GM18520 (cell line): ENCODE results near the gene NHLRC2.

Experiments
- ATAC-seq: cut with Tn5 transposase; IDR thresholded peaks from one replicate; pipeline ENCODE4 v1.9.1; 2021; ENCODE audit not compliant: unreplicated experiment

NHLRC2 gene

GRCh38 chr10:113907166-113907565, 52.7 kb downstream of the NHLRC2 start:
- ATAC-seq, result no peak

DNA sequence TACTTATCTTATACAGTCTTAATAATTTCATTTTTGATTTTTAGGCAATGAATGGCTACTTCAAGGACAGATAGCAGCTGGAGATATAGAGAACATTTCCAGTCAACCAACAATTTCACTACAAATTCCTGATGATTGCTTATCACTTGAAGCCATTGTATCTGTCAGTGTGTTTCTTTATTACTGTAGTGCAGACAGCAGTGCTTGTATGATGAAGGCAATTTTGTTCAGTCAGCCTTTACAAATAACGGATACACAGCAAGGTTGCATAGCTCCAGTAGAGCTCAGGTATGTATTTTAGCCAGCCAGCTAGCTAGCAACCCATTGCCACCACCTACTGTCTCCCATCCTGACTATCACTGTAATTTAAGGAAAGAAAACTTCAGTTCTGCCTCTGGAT, 53.8 kb downstream of the NHLRC2 start:
- no peak for ATAC-seq

DNA sequence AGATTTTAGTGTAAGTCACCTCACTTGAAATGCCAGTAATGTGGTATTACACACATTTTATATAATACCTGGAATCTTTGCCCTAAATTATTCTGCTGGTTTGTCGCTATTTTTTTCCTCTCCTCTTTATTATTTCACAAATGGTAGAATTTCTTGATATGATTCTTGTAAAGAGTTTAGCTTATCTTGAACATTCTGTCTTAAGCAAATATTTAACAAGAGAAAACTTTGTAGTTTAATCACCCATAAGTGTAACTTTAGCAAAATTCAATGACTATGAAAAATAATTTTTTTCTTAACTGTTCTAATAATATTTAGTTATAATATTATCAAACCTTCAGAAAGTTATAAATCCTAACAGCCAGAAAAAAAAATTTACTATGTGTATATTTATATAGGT, 56.7 kb downstream of the NHLRC2 start:
- no peak for ATAC-seq

DNA sequence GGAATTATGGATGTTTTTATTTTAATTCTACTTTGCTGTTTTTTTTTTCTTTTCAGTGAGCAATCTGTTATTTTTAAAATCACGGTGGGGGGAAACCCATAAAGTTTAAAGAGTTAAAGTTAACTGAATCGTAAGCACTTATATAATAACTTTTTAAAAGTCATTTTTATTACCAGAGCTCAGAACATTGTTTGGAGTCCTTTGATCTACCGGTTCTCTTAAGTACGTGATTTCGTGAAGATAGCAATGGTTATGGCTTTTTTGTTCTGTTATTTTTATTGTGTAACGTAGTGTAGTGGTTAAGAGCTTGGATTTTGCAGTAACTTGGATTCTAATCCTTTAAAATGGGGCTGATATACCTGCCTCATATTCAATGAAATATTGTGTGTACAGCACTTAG, 57.4 kb downstream of the NHLRC2 start:
- ATAC-seq, result no peak

GRCh38 chr10:113912582-113912981, 58.1 kb downstream of the NHLRC2 start:
- no peak for ATAC-seq

- ATAC-seq, result no peak
Measured at GRCh38 chr10:113914956-113915355, 60.5 kb downstream of the NHLRC2 start.

- no peak for ATAC-seq
Measured at GRCh38 chr10:113915540-113915939, 61.1 kb downstream of the NHLRC2 start.

DNA sequence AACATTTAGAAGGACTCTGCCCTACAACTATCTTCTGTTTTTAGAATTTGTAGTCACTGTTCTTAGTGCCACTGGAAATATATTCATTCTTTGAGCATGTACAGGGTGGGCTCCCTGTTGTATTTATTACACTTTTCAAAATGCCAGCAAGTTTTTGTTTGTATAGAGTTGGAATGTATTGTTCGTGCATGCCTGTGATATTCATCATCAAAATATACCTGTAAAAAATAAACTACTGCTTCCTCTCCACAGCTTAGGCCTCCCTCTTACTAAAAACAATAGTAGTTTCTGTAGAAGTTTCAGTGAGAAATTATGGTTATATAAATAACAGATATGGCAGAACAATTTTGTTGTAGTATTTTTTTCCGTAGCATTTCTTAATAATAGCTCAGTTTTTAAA, 61.6 kb downstream of the NHLRC2 start:
- ATAC-seq, result no peak

GRCh38 chr10:113917636-113918035, 63.2 kb downstream of the NHLRC2 start:
- no peak for ATAC-seq

DNA sequence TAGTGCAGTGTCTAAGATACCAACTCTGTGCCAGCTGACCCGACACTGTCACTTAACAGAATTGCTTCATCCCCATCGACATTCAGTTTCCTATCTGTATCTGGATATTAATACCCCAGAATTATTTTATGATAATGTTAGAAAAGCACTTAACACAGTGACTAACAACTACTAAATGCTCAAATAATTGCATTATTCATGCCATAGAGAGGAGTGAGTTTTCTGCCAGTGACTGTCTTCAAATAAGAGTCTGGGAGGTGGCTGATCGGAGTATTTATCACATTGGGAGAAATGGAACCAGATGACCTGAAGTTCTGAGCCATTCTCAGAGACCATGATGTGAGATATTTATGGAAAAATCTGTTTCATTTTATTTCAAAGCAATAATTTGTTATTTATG, 65.7 kb downstream of the NHLRC2 start:
- ATAC-seq, result no peak

GRCh38 chr10:113920875-113921274, 66.4 kb downstream of the NHLRC2 start:
- no peak for ATAC-seq

GRCh38 chr10:113921561-113922370, 67.3 kb downstream of the NHLRC2 start:
- no peak for ATAC-seq

GRCh38 chr10:113922787-113923570, 68.5 kb downstream of the NHLRC2 start:
- ATAC-seq, result no peak

- ATAC-seq, result no peak
Measured at GRCh38 chr10:113924186-113924585, 69.7 kb downstream of the NHLRC2 start.

DNA sequence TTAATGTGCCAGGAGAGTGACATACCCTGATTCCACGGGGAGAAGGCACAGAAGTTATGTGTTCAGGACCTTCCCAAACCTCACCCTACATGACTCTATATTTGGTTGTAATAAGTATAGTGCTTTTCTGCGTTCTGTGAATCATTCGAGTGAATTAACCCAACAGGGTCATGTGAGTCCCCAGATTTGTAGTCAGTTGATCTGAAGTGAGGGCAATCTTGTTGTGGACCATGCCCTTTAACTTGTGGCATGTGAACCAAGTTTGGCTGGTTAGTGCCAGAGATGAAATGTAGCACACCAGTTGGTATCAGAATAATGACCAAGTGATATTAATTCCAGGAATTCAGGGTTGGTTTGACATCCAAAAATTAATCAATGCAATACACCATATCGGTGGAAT, 70.2 kb downstream of the NHLRC2 start:
- no peak for ATAC-seq

- no peak for ATAC-seq
Measured at GRCh38 chr10:113927440-113927839, 73.0 kb downstream of the NHLRC2 start.

DNA sequence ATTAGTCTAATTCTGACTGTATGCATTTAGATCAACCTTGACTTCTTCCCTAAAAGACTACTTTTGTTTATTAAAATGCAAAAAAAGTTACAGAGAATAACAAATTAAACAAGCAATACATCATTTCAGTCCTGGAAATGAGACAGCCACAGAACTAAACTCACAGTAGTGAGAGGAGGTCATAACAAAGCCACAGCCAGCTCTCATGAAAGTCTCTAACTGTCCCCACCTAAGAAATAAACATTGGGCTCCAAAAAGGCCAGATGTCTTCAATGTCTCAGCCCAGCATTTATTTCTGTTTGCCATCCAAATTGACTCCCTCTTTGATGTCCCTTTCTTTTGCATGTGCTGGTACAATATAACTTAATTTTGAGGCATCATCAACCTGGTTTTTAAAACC, 74.4 kb downstream of the NHLRC2 start:
- ATAC-seq, result no peak

DNA sequence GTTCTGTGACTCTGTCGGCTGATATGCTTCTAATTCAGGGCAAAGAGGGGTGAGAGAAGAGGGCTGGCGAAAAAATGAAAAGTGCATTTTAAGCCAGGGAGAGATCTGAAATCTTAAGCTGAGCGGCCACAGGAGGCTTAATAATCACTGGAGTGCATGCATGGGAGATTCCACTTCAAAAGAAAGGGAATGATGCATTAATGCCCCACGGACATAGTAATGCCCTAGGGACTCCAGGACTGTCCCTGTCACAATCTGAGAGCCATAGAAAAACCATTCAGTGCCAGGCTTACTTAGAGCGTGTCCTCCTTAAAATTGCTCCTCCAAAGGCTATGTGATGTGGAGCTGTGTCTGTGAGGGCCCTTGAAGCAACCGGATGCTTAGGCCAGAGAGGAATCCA, 75.1 kb downstream of the NHLRC2 start:
- ATAC-seq, result no peak

DNA sequence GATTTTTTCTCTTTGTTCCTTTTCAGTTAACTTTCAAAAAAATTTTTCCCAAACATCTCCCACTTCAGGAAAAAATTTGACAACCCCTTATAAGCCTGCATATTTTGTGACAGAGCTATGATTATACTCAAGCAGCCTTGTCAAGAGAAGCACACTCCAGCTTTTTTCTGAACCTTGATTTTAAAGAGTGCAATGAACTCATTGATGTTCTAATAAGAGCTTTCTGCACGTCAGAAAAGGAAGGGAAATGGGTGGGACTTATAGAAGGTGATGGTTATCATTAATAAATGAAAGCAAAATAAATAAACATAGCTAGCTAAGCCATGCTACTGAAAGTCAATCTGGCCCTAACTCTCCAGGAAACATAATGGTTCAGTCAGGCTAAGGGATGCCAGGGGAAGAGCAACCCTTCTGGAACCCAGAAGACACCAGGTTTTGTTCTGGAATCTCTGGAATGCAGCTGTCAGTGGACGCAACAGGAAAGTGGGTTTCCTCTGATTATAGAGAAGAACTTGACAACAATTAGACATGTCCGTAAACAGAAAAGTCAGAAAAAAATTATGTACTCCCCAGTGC, 76.1 kb downstream of the NHLRC2 start:
- ATAC-seq, result no peak

DNA sequence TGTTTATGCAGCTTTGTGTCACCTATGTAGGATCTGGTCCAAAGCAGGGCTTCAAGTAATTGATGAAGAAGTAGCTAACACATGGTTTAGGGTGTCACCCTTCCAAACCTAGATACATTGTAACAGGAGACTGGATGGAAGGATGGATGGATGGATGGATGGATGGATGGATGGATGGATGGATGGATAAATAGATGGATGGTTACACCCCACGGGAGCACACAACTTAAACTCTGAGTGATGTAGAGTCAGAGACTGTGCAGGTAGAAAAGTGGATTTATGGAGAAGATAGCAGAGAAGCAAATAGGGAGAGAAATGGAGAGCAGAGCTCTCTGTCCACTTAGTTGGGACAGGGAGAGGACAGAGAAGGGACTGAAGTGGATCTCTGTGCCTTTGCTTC, 78.4 kb downstream of the NHLRC2 start:
- no peak for ATAC-seq

DNA sequence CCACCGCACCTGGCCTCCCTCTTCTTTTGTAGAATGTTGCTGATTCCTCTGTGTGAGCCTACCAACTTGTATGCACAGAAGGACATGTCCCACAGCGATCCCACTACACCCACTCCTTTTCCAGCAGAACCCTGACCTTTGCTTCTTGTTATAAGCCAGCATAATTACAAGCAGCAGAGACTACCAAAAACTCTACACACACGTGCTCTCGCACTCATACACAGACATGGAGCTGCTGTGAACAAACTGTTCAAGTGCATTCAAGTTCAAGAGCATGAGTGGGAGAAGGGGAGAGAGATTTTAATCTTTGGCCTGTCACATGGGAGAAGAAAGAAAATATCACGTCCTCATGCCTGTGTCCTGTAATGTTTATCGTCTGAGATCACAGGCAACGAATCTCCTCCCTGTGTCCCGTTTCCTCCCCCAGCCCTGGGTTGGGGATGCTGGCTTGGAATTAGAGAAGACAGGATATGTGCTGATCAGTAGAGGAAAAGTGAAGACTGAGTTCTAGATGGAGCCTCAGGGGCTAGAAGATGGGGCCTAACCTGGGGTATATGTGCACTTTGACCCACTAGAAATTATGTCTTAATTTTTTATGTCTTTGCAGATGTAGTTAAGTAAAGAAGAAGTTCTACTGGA, 79.6 kb downstream of the NHLRC2 start:
- no peak for ATAC-seq

GRCh38 chr10:113937258-113937657, 82.8 kb downstream of the NHLRC2 start:
- ATAC-seq, result no peak
